Measurements from ENCODE around the gene RAB10. TPM values are rescaled to one million over a fixed set of nuclear protein-coding genes. Genes with fewer than 3 reads are reported as not detected.
A peak's percentile ranks its signal among the peaks of the same experiment; 100 is the strongest.

RAB10 gene
- total RNA-seq, 1 experiment from 2014 or later: 152 TPM

DNA sequence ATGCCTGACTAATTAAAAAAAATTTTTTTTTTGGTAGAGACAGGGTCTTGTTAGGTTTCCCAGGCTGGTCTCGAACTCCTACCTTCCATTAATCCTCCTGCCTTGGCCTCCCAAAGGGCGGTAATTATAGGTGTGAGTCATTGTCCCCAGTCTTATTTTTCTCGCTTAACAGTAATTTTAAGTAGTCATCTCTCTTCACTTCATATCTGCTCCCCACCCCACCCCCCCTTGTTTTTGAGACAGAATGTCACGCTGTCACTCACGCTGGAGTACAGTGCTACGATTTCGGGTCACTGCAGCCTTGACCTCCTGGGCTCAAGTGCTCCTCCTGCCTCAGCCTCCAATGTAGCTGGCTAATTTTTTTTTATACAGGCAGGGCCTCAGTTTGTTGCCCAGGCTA lies 27.7 kb downstream of the RAB10 start:
- H3K4me3 ChIP-seq: no peak overlapping the region
- peaks cover 25% of the 10 kb centered on the region for H3K36me3 ChIP-seq
- no peaks in the 10 kb centered on the region for H3K9me3 ChIP-seq (replicated peaks)
- no peaks in the 10 kb centered on the region for H3K4me1 ChIP-seq
- H3K27ac ChIP-seq: no peak overlapping the region
- H3K27me3 ChIP-seq: no peaks in the 10 kb centered on the region
- no peak for DNase-seq

DNA sequence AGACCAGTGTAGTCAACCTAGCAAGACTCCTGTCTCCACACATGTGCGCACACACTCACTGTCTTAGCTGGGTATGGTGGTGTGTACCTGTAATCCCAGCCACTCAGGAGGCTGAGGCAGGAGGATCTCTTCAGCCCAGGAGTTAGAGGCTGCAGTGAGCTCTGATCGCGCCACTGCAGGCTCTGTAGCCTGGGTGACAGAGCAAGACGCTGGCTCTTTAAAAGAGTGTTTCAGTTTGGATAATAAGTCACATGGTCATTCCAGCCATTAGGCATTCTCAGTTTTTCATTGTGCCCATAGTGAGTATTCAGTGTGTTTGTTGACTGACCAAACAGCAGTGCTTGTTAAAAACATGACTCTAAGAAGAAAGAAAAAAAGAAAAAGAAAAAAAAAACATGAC lies 31.0 kb downstream of the RAB10 start:
- Histone ChIP-seq H3K9me3 (replicated peaks) (no peaks in the 10 kb centered on the region), H3K27ac (no peak overlapping the region), H3K27me3 (no peaks in the 10 kb centered on the region)

DNA sequence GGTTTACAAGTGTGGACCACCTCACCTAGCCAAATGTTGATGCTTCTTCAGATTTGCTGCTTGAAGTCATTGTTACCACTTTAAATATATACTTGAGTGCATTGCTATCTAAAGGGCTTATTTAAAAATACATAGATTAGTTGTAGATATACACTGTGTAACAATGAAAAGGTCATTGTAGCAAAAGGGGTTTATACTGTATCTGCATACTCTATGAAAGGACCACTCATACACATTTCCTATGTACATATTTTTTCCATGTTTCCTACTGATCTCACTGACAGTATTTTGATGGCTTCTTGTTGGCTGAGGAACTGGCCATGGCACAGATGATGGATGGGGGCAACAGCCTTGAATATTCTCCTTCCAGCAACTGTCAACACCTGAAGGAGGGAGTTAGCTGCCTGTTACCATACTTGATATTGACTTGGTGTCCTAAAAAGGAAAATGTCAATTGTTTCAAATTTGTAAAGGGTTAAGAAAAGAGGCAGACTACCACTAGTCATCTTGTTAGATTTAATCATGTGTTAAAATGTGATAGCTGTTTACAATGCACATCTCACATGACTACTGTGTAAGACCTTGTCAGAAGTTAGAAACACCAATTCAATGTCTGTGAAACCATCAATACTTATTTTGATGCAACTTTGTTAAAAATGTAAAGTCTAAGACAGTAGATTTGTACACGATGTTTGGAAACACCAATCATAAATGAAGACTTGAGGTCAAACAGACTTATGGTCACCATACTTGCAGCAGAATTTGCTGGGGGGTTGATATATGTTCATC lies 33.5 kb downstream of the RAB10 start:
- Histone ChIP-seq H3K36me3 (peaks cover 9% of the 10 kb centered on the region), H3K9me3 (replicated peaks) (peaks cover 5% of the 10 kb centered on the region; the same call in 1 of the 2 replicates), H3K27me3 (no peaks in the 10 kb centered on the region), H3K27ac (no peak overlapping the region), H3K4me1 (peaks cover 9% of the 10 kb centered on the region), H3K4me3 (no peak overlapping the region)
- no peak for DNase-seq

More for the DNA sequence above, 31.0 kb downstream of the RAB10 start:
- no peak for DNase-seq
- peaks cover 23% of the 10 kb centered on the region for H3K36me3 ChIP-seq
- peaks cover 9% of the 10 kb centered on the region for H3K4me1 ChIP-seq
- no peak overlapping the region for H3K4me3 ChIP-seq

DNA sequence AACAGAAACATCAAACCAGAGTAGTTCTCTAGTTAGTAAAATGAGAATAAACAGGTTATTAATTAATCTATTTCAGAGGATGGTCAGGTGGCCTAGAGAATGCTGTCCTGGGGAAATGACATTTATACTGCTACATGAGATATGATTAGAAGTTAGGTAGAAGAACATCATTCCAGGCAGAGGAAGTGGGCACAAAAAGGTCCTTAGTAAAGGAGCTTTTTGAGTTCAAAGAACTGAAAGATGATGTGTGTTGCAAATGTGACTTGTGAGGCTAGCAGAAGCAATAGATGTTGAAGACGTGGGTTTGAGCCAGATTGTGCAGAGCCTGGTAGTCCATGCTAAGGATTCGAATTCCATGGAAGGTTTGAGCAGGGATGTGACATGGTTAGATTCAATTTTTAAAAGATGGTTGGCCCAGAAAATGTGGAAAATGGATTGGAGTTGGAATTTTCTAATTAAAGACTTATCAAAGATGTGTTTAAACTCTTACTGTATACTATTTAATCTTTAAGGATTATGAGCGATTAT lies 34.2 kb downstream of the RAB10 start:
- Histone ChIP-seq H3K27ac (no peak overlapping the region), H3K4me1 (peaks cover 9% of the 10 kb centered on the region), H3K4me3 (no peak overlapping the region), H3K27me3 (no peaks in the 10 kb centered on the region), H3K9me3 (replicated peaks) (peaks cover 5% of the 10 kb centered on the region; the same call in 1 of the 2 replicates), H3K36me3 (peaks cover 8% of the 10 kb centered on the region)
- DNase-seq: no peak

DNA sequence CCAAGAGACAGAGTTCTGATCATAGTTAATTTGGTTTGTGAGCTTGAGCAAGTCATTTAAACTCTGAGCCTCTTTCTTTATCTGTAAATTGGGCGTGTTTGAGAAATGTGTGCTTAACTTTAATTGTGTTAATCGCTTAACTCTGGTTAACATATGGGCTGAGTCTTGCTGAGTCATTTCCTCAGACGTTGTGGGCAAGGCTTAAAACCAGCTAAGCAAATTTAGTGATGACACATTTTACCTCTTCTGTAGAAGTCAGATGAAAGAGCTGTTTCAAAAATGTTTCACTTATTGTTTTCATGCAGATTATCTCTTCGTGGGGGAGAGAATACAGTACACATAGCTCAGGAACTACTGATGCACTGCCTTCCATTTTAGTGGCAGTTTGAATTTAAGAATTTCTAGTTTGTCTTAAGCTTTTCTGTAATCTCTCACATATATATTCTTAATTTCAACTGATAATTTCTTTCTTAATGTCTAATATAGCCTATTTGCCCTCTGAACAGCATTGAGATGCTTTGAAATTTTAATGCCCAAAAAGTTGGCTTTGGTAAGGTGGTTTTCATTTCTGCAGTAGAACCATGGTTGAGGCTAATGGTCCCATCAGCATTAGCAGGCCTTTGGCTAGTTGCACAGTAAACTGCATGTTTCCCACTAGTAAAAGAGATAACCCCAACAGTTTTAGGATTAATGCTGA lies 34.9 kb downstream of the RAB10 start:
- H3K4me3 ChIP-seq: no peak overlapping the region
- peaks cover 9% of the 10 kb centered on the region for H3K4me1 ChIP-seq
- no peaks in the 10 kb centered on the region for H3K27me3 ChIP-seq
- H3K36me3 ChIP-seq: peaks cover 5% of the 10 kb centered on the region; the same call in 1 of the 2 replicates
- DNase-seq: peak in 1 of 2 experiments; percentile 24
- H3K27ac ChIP-seq: no peak overlapping the region
- peaks cover 5% of the 10 kb centered on the region; the same call in 1 of the 2 replicates for H3K9me3 ChIP-seq (replicated peaks)

DNA sequence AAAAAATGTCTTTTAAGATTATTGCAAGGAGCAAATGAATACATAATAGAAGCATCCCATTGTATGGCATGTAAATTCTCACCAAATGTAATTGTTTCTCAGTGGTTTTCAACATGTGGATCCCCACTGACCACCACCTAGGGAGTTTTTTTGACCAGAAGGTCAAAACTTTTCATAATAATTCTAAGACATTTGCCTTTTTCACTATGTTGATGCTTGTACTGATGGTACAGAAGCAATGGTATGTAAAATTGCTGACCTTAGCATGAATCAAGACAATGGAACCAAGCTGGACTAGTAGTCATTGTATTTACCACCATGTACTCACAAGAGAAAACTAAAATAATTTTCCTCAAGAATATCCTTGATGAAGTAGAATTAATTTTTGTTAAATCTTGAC lies 36.8 kb downstream of the RAB10 start:
- no peaks in the 10 kb centered on the region for H3K27me3 ChIP-seq
- H3K4me1 ChIP-seq: peaks cover 15% of the 10 kb centered on the region
- H3K9me3 ChIP-seq (replicated peaks): peaks cover 5% of the 10 kb centered on the region; the same call in 1 of the 2 replicates
- peaks cover 3% of the 10 kb centered on the region; the same call in 1 of the 2 replicates for H3K36me3 ChIP-seq
- no peak overlapping the region for H3K27ac ChIP-seq
- DNase-seq: no peak
- no peak overlapping the region for H3K4me3 ChIP-seq

DNA sequence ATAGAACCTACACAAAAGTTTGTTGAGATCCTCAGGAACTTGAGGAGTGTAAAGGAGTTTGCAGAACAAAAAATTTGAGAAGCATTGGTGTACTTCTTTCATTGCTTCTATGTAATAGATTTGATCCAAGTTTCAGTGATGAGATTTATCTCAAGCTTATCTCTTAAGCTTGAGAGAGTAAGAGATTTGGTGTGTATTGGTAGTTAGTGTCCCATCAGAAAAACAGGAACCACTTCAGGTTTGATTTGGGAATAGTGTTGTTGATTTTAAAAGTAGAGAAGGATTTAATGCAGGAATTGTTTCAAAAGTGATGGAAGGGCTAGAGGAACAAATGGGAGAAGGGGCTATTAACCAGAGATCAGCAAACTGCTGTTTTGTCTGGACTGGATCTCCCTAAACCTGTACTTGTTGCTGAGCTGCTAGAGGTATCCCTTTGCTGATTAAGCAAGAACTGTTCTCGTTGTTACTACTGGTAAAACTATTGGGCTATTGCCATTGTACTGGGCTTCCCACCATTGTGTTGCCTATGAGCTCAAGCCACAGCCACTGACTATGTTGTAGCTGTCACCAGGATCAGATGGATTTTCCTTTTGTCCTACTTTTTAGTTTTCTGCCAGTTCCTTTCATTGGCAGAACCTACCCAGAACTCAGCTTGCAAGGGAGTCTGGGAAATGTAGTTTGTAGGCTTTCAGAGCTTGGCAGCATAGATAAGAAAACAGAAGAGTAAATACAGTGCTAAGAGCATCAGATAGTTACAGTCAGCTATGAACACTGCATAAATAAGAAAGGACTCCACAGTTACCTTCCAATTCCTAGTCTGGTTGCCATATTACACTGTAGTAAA lies 39.3 kb downstream of the RAB10 start:
- Histone ChIP-seq H3K9me3 (replicated peaks) (peaks cover 5% of the 10 kb centered on the region; the same call in 1 of the 2 replicates), H3K27me3 (no peaks in the 10 kb centered on the region), H3K4me1 (peaks cover 22% of the 10 kb centered on the region), H3K27ac (no peak overlapping the region), H3K36me3 (no peaks in the 10 kb centered on the region; the same call in 1 of the 2 replicates), H3K4me3 (no peak overlapping the region)
- DNase-seq: no peak

DNA sequence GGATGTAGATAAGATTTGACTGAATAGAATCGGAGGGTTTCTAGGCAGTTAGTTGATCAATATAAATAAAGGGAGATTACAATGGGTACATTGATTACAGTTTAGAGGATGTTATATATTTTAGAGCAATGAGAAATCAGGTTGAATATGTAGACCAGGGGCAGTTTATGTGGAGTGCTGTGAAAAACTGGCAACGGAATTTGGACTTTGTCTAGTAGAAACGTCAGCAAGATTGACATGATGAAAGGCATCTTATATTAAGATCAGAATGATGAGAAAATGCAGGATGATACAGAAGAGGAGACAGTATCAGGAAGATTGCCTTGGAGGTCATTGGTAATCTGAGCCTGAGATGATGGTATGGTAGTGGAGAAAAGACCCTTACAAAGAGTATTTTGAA lies 39.9 kb downstream of the RAB10 start:
- Histone ChIP-seq H3K27me3 (no peaks in the 10 kb centered on the region), H3K4me3 (no peak overlapping the region), H3K4me1 (peaks cover 16% of the 10 kb centered on the region), H3K27ac (no peak overlapping the region), H3K36me3 (no peaks in the 10 kb centered on the region; the same call in 1 of the 2 replicates), H3K9me3 (replicated peaks) (peaks cover 9% of the 10 kb centered on the region; the same call in 1 of the 2 replicates)
- no peak for DNase-seq

DNA sequence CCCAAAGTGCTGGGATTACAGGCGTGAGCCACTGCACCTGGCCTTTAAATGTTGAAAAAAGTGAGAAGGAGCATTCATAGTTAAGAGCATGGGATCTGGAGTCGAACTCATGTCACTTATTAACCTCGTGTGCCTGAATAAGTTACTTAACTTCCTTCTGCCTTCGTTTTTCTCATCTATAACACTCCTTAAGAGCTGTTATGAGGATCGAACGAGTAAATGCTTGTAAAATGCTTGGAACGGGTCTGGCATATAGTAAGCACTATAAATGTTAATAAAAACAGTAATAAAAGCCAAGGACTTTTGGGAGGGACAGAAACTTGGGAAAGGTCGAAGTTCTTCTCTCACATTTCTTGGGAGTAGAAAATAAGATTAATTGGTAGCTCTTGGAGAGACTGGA lies 40.8 kb downstream of the RAB10 start:
- DNase-seq: no peak
- Histone ChIP-seq H3K4me1 (peaks cover 12% of the 10 kb centered on the region), H3K27me3 (no peaks in the 10 kb centered on the region)

DNA sequence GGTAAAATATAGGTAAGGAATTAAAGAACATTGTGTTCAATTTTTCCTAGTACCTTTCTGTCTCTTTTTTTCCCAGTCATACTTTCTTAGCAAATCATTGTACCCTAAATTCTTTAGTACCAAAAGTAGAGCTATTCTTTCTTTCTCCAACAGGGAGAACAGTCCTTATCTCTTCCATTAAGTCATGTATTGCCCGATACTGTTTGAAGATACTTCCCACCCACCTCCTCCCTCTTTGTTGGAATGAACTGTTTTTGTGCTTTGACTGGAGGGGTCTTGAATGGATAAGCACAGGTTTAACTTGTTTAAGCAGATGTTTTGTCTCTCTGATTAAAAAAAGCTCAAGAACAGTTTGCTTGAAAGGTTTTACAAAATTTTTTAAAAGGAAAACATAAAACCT lies 41.3 kb downstream of the RAB10 start:
- no peak for DNase-seq
- peaks cover 1% of the 10 kb centered on the region; the same call in 1 of the 2 replicates for H3K36me3 ChIP-seq
- no peak overlapping the region for H3K4me3 ChIP-seq
- H3K27ac ChIP-seq: no peak overlapping the region
- H3K9me3 ChIP-seq (replicated peaks): peaks cover 9% of the 10 kb centered on the region; the same call in 1 of the 2 replicates
- H3K4me1 ChIP-seq: peaks cover 12% of the 10 kb centered on the region
- no peaks in the 10 kb centered on the region for H3K27me3 ChIP-seq

More for the DNA sequence above, 40.8 kb downstream of the RAB10 start:
- Histone ChIP-seq H3K4me3 (no peak overlapping the region), H3K36me3 (no peaks in the 10 kb centered on the region; the same call in 1 of the 2 replicates), H3K27ac (no peak overlapping the region), H3K9me3 (replicated peaks) (peaks cover 9% of the 10 kb centered on the region; the same call in 1 of the 2 replicates)

DNA sequence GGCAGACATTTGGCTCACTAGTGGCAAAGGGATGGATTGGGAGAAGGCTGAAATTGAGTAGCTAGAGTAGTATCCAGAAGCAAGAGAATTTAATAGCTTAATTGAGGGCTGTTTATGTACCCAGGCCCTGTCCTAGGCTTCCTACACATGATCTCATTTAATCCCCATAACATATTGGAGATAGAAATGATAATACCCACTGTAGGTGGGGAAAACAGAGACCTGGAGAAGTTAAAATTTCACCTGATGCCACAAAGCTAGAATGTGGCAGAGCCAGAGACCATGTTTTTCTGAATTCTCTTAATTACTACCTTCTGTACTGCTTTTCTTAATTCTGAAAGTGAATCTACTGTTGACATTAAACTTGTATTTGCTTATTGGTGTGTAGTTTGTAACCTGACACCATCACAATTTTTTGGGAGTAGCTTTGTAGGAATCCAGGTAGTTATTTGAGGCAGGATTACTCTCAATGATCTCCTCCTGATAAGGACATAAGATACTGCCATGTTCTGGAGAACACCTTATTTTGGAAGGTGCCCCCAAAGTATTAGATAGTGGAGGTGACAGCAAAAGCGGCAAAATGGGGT lies 42.2 kb downstream of the RAB10 start:
- Histone ChIP-seq H3K27ac (no peak overlapping the region), H3K4me3 (no peak overlapping the region), H3K9me3 (replicated peaks) (peaks cover 12% of the 10 kb centered on the region), H3K4me1 (peaks cover 12% of the 10 kb centered on the region), H3K27me3 (no peaks in the 10 kb centered on the region), H3K36me3 (peaks cover 11% of the 10 kb centered on the region)
- DNase-seq: peak in 1 of 2 experiments; percentile 49

DNA sequence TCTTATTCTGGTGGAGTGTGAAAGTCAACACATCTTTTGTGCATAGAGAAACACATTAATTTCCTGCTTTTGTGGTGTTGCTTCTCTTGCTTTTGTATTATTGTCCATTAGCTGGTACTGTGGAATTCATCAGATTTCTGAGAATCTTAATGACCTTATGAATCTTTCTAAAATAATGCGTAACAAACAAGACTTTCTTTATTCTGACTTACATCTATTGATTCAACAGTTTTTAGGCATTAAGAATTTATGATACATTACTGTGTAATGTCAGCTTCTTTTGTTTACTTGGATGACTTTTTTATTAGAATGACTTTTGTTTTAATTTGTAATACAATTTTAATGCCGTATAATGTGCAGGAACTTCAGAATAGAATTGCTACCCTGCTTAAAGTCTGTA lies 43.4 kb downstream of the RAB10 start:
- Histone ChIP-seq H3K36me3 (peaks cover 20% of the 10 kb centered on the region), H3K4me3 (no peak overlapping the region), H3K4me1 (peaks cover 12% of the 10 kb centered on the region), H3K9me3 (replicated peaks) (peaks cover 20% of the 10 kb centered on the region), H3K27me3 (no peaks in the 10 kb centered on the region), H3K27ac (no peak overlapping the region)
- DNase-seq: no peak

DNA sequence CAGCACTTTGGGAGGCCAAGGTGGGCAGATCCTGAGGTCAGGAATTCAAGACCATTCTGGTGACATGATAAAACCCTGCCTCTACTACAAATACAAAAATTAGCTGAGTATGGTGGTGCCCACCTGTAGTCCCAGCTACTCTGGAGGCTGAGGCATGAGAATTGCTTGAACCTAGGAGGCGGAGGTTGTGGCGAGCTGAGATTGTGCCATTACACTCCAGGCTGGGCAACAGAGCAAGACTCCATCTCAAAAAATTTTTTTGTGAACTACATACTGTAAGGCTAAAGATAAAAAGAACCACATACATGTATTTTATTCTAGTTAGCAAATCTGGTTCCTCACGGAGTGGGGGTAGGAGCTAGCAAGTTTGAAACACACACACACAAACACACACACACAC lies 45.1 kb downstream of the RAB10 start:
- no peak overlapping the region for H3K27ac ChIP-seq
- H3K4me3 ChIP-seq: no peak overlapping the region
- H3K4me1 ChIP-seq: peaks cover 12% of the 10 kb centered on the region
- H3K36me3 ChIP-seq: peaks cover 28% of the 10 kb centered on the region
- peaks cover 25% of the 10 kb centered on the region for H3K9me3 ChIP-seq (replicated peaks)
- no peak for DNase-seq
- H3K27me3 ChIP-seq: no peaks in the 10 kb centered on the region

DNA sequence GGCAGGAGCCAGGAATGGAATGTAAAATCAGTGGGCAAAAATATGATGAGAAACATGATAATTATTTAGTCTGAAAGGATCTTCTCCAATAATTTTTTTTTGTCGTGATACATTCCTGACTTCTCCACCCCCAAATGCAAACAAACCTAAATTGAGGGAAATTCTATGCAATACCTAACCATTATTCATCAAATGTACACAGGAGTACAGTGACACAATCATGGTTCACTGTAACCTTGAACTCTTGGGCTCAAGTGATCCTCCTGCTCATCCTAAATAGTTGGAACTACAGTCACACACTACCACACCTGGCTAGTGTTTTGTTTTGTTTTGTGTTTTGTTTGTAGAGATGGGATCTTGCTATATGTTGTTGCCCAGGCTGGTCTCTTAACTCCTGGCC lies 46.5 kb downstream of the RAB10 start:
- H3K36me3 ChIP-seq: peaks cover 28% of the 10 kb centered on the region
- no peaks in the 10 kb centered on the region for H3K27me3 ChIP-seq
- H3K4me1 ChIP-seq: peaks cover 10% of the 10 kb centered on the region
- no peak for DNase-seq
- peaks cover 25% of the 10 kb centered on the region for H3K9me3 ChIP-seq (replicated peaks)
- no peak overlapping the region for H3K27ac ChIP-seq
- H3K4me3 ChIP-seq: no peak overlapping the region
